Measurements from ENCODE around the gene PRR5. TPM values are rescaled to one million over a fixed set of nuclear protein-coding genes. Genes with fewer than 3 reads are reported as not detected.

PRR5 gene
- total RNA-seq, 1 donor from 2014 or later = 9.6 TPM

DNA sequence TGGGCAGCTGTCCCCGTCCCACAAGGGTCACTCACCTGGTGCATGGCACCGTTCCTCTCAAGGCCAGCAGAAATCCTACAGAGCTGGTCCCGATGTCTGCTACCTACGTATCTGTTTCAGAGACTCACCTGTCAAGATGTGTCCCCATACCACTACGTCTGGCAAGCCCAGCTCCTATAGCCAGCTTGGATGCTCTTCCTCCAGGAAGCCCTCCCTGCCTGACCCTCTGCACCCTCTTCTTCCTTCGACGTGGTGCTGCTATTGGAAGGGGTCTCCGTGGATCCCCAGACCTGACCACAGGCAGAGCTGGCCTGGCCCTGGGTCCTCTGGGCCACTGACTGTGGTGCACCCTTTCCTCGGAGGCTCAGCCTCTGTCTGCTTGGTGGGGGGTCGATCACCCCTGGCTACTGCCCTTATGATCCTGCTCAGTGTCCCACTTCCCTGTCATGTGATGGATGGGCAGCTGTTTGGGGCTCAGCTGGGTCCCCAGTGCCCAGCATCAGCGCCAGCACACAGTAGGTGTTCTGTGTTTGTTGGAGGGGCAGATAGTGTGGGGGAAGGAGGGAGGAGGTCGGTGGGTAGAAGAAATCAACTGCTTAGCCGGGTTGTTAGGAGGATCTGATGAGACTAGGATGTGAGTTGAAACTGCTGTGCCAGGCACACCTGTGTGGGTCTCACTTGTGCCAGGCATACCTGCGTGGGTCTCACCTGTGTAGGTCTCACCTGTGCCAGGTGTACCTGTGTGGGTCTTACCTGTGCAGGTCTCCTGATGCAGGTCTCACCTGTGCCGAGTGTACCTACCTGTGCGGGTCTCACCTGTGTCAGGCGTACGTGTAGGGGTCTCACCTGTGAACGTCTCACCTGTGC, 28.7 kb downstream of the PRR5 start:
- H3K27me3 ChIP-seq (ENCODE audit: low read depth) = no peaks in the 10 kb centered on the region
- no peak overlapping the region for H3K27ac ChIP-seq
- peaks cover 15% of the 10 kb centered on the region for H3K4me1 ChIP-seq
- DNase-seq (no peak), ATAC-seq (no peak)
- H3K9me3 ChIP-seq = no peaks in the 10 kb centered on the region
- no peak for TF ChIP-seq CTCF (IDR thresholded peaks at IDR 0.05)
- intact Hi-C loops (cut with DNase I) = no loop called here
- H3K4me3 ChIP-seq = no peak overlapping the region
- H3K36me3 ChIP-seq = peaks cover 4% of the 10 kb centered on the region

GRCh38 chr22:44731357-44731970, 29.5 kb downstream of the PRR5 start:
- intact Hi-C loops (cut with DNase I) = no loop called here
- Histone ChIP-seq H3K9me3 (no peaks in the 10 kb centered on the region), H3K27ac (no peak overlapping the region), H3K27me3 (ENCODE audit: low read depth) (no peaks in the 10 kb centered on the region), H3K36me3 (no peaks in the 10 kb centered on the region), H3K4me1 (peaks cover 22% of the 10 kb centered on the region), H3K4me3 (no peak overlapping the region)
- ATAC-seq (no peak), DNase-seq (no peak)
- TF ChIP-seq CTCF (IDR thresholded peaks at IDR 0.05) = no peak

DNA sequence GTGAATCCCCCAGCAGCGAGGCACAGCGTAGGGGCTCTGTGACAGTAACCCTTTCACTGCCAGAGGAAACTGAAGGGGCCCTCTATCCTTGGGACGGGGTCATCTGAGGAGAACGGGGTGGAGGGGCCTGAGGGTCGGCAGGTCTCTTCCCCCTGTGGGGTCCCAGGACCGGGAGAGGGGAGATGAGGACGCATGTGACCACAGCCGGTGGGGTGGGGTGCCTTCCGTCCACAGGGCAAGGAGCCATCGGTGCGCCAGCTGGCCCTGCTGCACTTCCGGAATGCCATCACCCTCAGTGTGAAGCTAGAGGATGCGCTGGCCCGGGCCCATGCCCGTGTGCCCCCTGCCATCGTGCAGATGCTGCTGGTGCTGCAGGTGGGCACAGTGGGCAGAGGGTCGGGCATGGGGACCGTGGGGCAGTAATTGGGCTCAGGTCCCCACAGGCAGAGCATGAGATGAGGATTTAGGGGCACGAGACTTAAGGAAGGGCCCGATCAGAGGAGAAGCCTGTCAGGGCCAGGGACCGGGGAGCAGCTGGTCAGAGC, 30.1 kb downstream of the PRR5 start:
- intact Hi-C loops (cut with DNase I) = no loop called here
- Histone ChIP-seq H3K9me3 (no peaks in the 10 kb centered on the region), H3K36me3 (no peaks in the 10 kb centered on the region), H3K27me3 (ENCODE audit: low read depth) (no peaks in the 10 kb centered on the region), H3K27ac (no peak overlapping the region), H3K4me3 (no peak overlapping the region), H3K4me1 (peaks cover 28% of the 10 kb centered on the region)
- TF ChIP-seq CTCF (IDR thresholded peaks at IDR 0.05) = no peak
- no peak for DNase-seq
- no peak for ATAC-seq

GRCh38 chr22:44732661-44733060, 30.7 kb downstream of the PRR5 start:
- Histone ChIP-seq H3K27me3 (ENCODE audit: low read depth) (no peaks in the 10 kb centered on the region), H3K36me3 (no peaks in the 10 kb centered on the region), H3K4me3 (no peak overlapping the region), H3K9me3 (no peaks in the 10 kb centered on the region), H3K4me1 (peaks cover 28% of the 10 kb centered on the region), H3K27ac (no peak overlapping the region)
- DNase-seq = no peak
- intact Hi-C loops (cut with DNase I) = no loop called here
- TF ChIP-seq CTCF (IDR thresholded peaks at IDR 0.05) = no peak
- ATAC-seq = no peak

- intact Hi-C loops (cut with DNase I) = no loop called here
- ATAC-seq (no peak), DNase-seq (no peak)
Observed at GRCh38 chr22:44733426-44734106, 31.6 kb downstream of the PRR5 start.

More at GRCh38 chr22:44733426-44734106, 31.6 kb downstream of the PRR5 start:
- Histone ChIP-seq H3K9me3 (no peaks in the 10 kb centered on the region), H3K36me3 (no peaks in the 10 kb centered on the region), H3K4me1 (peaks cover 25% of the 10 kb centered on the region), H3K27ac (no peak overlapping the region), H3K27me3 (ENCODE audit: low read depth) (no peaks in the 10 kb centered on the region), H3K4me3 (no peak overlapping the region)
- no peak for TF ChIP-seq CTCF (IDR thresholded peaks at IDR 0.05)

Data from lower lobe of right lung (tissue), 2 donors.